CD14-positive monocyte (primary cell): ENCODE data around the gene DZIP1L. TPM values are rescaled to one million over a fixed set of nuclear protein-coding genes. Genes with fewer than 3 reads are reported as not detected.
A peak's percentile ranks its signal among the peaks of the same experiment; 100 is the strongest.

Experiments used
- DNase-seq, 3 donors: peaks; one replicate each; pipeline ENCODE4 v3.0.0-alpha.2; 2011 to 2022
- H2AFZ ChIP-seq: 2 replicates; pipeline ENCODE4 v1.6.0; 2012; ENCODE audit warnings: mild to moderate bottlenecking, low read depth, low read length, inconsistent platforms; ENCODE audit not compliant: insufficient read depth, poor library complexity, severe bottlenecking
- H3K27ac ChIP-seq, 2 donors: 1 replicate in 1 of 2; 2 replicates in 1 of 2; pipeline ENCODE4 v1.5.1; 2012 to 2013; ENCODE audit warnings: low read length in 2 of 2, control low read depth in 1 of 2, inconsistent platforms in 1 of 2, low read depth in 1 of 2, mild to moderate bottlenecking in 1 of 2
- H3K27me3 ChIP-seq, 2 donors: one replicate each; pipeline versions ENCODE4 v1.6.0 to v1.6.1; 2011 to 2013; ENCODE audit warnings: low read length in 2 of 2; ENCODE audit not compliant: control insufficient read depth in 2 of 2, insufficient read depth in 2 of 2
- H3K36me3 ChIP-seq, 2 donors: replicated peaks in 1 of 2; 1 replicate in 1 of 2; 2 replicates in 1 of 2; pipeline versions ENCODE4 v1.5.1 to v1.6.1; 2012 to 2013; ENCODE audit warnings: low read length in 2 of 2, control low read depth in 1 of 2, inconsistent platforms in 1 of 2, mild to moderate bottlenecking in 1 of 2; ENCODE audit not compliant: insufficient read depth in 2 of 2, control insufficient read depth in 1 of 2
- H3K4me1 ChIP-seq, 2 donors: 1 replicate in 1 of 2; 2 replicates in 1 of 2; pipeline versions ENCODE4 v1.5.1 to v1.6.1; 2012 to 2013; ENCODE audit warnings: low read length in 2 of 2, control low read depth in 1 of 2, inconsistent platforms in 1 of 2, mild to moderate bottlenecking in 1 of 2, moderate library complexity in 1 of 2; ENCODE audit not compliant: insufficient read depth in 2 of 2, control insufficient read depth in 1 of 2
- H3K4me2 ChIP-seq: replicated peaks from 2 replicates; pipeline ENCODE3; 2012; ENCODE audit warnings: low read length, moderate library complexity, mild to moderate bottlenecking; ENCODE audit not compliant: poor library complexity, severe bottlenecking; ENCODE audit errors: extremely low read depth
- H3K4me3 ChIP-seq, 3 experiments: fragments of 200-600 bp in 1 of 3; sonication (generic) in 1 of 3; replicated peaks in 1 of 3; 1 replicate in 2 of 3; 2 replicates in 1 of 3; pipeline ENCODE4 v1.5.1; 2011 to 2013; ENCODE audit warnings: low read length in 3 of 3, mild to moderate bottlenecking in 3 of 3, control low read depth in 2 of 3, low read depth in 2 of 3, inconsistent platforms in 1 of 3, moderate library complexity in 1 of 3
- H3K79me2 ChIP-seq: 2 replicates; pipeline ENCODE4 v1.6.0; 2012; ENCODE audit warnings: mild to moderate bottlenecking, control low read depth, inconsistent platforms, low read length, moderate library complexity; ENCODE audit not compliant: insufficient read depth
- H3K9ac ChIP-seq: 2 replicates; pipeline ENCODE4 v1.6.0; 2017; ENCODE audit warnings: low read length, mild to moderate bottlenecking; ENCODE audit not compliant: insufficient read depth, poor library complexity, severe bottlenecking
- H3K9me3 ChIP-seq, 2 donors: replicated peaks in 1 of 2; 1 replicate in 1 of 2; 2 replicates in 1 of 2; pipeline versions ENCODE4 v1.5.1 to v1.6.1; 2012 to 2013; ENCODE audit warnings: low read length in 2 of 2, control low read depth in 1 of 2; ENCODE audit not compliant: control insufficient read depth in 1 of 2, insufficient read depth in 1 of 2
- H4K20me1 ChIP-seq: 2 replicates; pipeline ENCODE4 v1.6.0; 2012; ENCODE audit warnings: mild to moderate bottlenecking, low read length, control low read depth, moderate library complexity; ENCODE audit not compliant: insufficient read depth
- H3K27ac Mint-ChIP-seq, 7 donors: one replicate each; pipeline ENCODE4 v1.8.0; 2020; ENCODE audit warnings: mild to moderate bottlenecking in 7 of 7, mixed read lengths in 7 of 7, moderate library complexity in 6 of 7, inconsistent platforms in 2 of 7
- H3K27me3 Mint-ChIP-seq, 3 donors: one replicate each; pipeline ENCODE4 v1.8.0; 2021 to 2022; ENCODE audit warnings: low read depth in 3 of 3, mild to moderate bottlenecking in 3 of 3, mixed read lengths in 3 of 3, moderate library complexity in 3 of 3, inconsistent platforms in 1 of 3
- H3K36me3 Mint-ChIP-seq, 2 donors: one replicate each; pipeline ENCODE4 v1.8.0; 2020; ENCODE audit warnings: mixed read lengths in 2 of 2, inconsistent platforms in 1 of 2, mild to moderate bottlenecking in 1 of 2
- H3K4me1 Mint-ChIP-seq: one replicate; pipeline ENCODE4 v1.8.0; 2020; ENCODE audit warnings: mild to moderate bottlenecking, mixed read lengths
- H3K4me3 Mint-ChIP-seq, 2 donors: one replicate each; pipeline ENCODE4 v1.8.0; 2020; ENCODE audit warnings: mild to moderate bottlenecking in 2 of 2, mixed read lengths in 2 of 2, moderate library complexity in 1 of 2
- H3K9me3 Mint-ChIP-seq, 7 donors: one replicate each; pipeline ENCODE4 v1.8.0; 2020 to 2022; ENCODE audit warnings: mixed read lengths in 7 of 7, mild to moderate bottlenecking in 6 of 7, moderate library complexity in 6 of 7, inconsistent platforms in 2 of 7
- whole genome bisulfite sequencing: methylation state at CpG from one replicate; pipeline ENCODE4 v1.1.5; 2013; ENCODE audit warnings: missing lambda C conversion rate; ENCODE audit not compliant: insufficient coverage; 5-methylcytosine and 5-hydroxymethylcytosine counted together
- intact Hi-C, 2 donors: fragments of 100-400 bp; cut with micrococcal nuclease; formaldehyde crosslinking; loops; one replicate each; pipeline versions ENCODE4 v1.15.0 to v1.15.1; 2023
- polyA plus RNA-seq, 3 donors: library from polyadenylated mRNA; depleted of rRNA in 1 of 3; unstranded in 2 of 3; stranded (reverse) in 1 of 3; fragments of 300-500 nt in 2 of 3; fragments of >200 nt in 1 of 3; fragmentation: Illumina TruSeq in 2 of 3; gene quantifications; 1 replicate in 2 of 3; 2 replicates in 1 of 3; pipeline ENCODE4 v1.2.3, GENCODE V29; 2012 to 2021
- TF ChIP-seq, protein P1 (sequence below): fragments of 200-600 bp; IDR thresholded peaks from one replicate; pipeline ENCODE4 v1.8.0; 2022; ENCODE audit warnings: antibody characterized with exemption, mild to moderate bottlenecking

Gene DZIP1L
- polyA plus RNA-seq, 3 donors: 0.50 to 1.8 (median 0.52) TPM

DNA sequence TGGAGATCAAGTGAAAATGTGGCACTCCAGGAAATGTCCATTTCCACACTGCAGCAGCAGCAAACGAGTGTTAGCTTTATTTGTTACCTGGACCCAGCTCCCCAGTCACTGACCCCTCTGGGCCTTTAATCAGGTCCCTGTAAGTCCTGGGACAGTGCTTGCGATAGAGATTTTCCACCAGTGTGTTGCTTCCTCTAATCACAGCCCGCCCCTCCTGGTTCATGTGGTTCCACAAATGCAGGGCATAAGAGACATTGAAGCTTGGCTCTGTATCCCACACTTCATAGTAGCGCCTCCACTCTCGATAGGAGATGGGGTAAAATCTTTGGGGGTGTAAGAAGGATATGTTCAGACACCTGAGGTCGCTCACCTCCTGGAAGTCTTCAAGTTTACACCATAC is 8.8 kb upstream of the DZIP1L start:
- Histone ChIP-seq H2AFZ (peak overlapping the region; percentile 33), H3K27ac (peak overlapping the region in 1 of 2 donors; percentile 84), H4K20me1 (no peaks in the 10 kb centered on the region), H3K4me1 (peaks cover 30 to 32% of the 10 kb centered on the region in 2 donors), H3K27me3 (no peaks in the 10 kb centered on the region), H3K9me3 (peaks cover 2 to 3% of the 10 kb centered on the region in 2 donors), H3K79me2 (no peaks in the 10 kb centered on the region), H3K4me2 (no peak overlapping the region), H3K36me3 (no peaks in the 10 kb centered on the region), H3K9ac (no peak overlapping the region), H3K4me3 (peak overlapping the region in 1 of 3 experiments; percentile 44)
- TF ChIP-seq, protein P1, sequence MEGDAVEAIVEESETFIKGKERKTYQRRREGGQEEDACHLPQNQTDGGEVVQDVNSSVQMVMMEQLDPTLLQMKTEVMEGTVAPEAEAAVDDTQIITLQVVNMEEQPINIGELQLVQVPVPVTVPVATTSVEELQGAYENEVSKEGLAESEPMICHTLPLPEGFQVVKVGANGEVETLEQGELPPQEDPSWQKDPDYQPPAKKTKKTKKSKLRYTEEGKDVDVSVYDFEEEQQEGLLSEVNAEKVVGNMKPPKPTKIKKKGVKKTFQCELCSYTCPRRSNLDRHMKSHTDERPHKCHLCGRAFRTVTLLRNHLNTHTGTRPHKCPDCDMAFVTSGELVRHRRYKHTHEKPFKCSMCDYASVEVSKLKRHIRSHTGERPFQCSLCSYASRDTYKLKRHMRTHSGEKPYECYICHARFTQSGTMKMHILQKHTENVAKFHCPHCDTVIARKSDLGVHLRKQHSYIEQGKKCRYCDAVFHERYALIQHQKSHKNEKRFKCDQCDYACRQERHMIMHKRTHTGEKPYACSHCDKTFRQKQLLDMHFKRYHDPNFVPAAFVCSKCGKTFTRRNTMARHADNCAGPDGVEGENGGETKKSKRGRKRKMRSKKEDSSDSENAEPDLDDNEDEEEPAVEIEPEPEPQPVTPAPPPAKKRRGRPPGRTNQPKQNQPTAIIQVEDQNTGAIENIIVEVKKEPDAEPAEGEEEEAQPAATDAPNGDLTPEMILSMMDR: no peak
- peaks cover 27% of the 10 kb centered on the region for H3K4me1 Mint-ChIP-seq
- H3K27ac Mint-ChIP-seq: peak overlapping the region in 4 of 7 donors; percentile 24 to 84 (median 62)
- intact Hi-C loops: no loop called here
- H3K4me3 Mint-ChIP-seq: no peak overlapping the region
- no peaks in the 10 kb centered on the region for H3K27me3 Mint-ChIP-seq
- H3K9me3 Mint-ChIP-seq: peaks cover 0 to 3% (median 2%) of the 10 kb centered on the region in 7 donors
- 71% methylated on average over 2 of the region's 6 CpGs for WGBS
- DNase-seq: peak in 1 of 3 donors; percentile 26
- peaks cover 0 to 2% of the 10 kb centered on the region in 2 donors for H3K36me3 Mint-ChIP-seq

DNA sequence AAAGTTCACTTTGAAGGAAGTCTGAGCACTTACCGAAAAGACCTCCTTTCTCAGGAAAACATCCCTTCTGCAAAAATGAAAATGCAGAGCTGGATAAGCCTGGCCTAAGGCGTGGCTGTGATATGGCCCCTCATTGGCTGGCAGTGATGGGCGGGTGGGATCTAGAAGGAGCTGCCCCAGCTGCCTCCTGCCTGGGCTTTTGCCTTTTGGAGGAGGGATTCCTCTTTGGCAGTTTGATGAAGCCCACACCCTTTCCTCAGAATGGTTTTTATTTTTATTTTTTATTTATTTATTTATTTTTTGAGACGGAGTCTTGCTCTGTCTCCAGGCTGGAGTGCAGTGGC is 4.0 kb upstream of the DZIP1L start:
- Histone ChIP-seq H2AFZ (no peak overlapping the region), H3K4me3 (no peak overlapping the region), H3K27me3 (no peaks in the 10 kb centered on the region), H3K9ac (no peak overlapping the region), H3K9me3 (peaks cover 2 to 3% of the 10 kb centered on the region in 2 donors), H3K27ac (no peak overlapping the region), H3K4me2 (no peak overlapping the region), H4K20me1 (no peaks in the 10 kb centered on the region), H3K36me3 (no peaks in the 10 kb centered on the region), H3K4me1 (peaks cover 16 to 24% of the 10 kb centered on the region in 2 donors), H3K79me2 (no peaks in the 10 kb centered on the region)
- Mint-ChIP-seq H3K4me3 (no peak overlapping the region), H3K4me1 (peaks cover 23% of the 10 kb centered on the region), H3K36me3 (peaks cover 0 to 5% of the 10 kb centered on the region in 2 donors), H3K27me3 (peaks cover 0 to 1% (median 1%) of the 10 kb centered on the region in 3 donors), H3K27ac (peak overlapping the region in 1 of 7 donors; percentile 56), H3K9me3 (peaks cover 0 to 3% (median 2%) of the 10 kb centered on the region in 7 donors)
- WGBS: 100% methylated on average over 1 of the region's 4 CpGs
- intact Hi-C loops: loop anchor here in 1 of 2 donors (5.0 kb wide), 1 partner anchor 52 kb away; no protein-coding TSS in a partner anchor
- no peak for DNase-seq
- TF ChIP-seq, protein P1: no peak
